Bronchial epithelial cell (primary cell): ENCODE measurements around the gene ACTR3. TPM values are rescaled to one million over a fixed set of nuclear protein-coding genes. Genes with fewer than 3 reads are reported as not detected.

Experiments used
- DNase-seq: peaks from one replicate; pipeline ENCODE4 v3.0.0-alpha.2; 2010; ENCODE audit warnings: low read depth
- FAIRE-seq: peaks from 2 replicates; lab custom pipeline; 2011; peaks lifted over from hg19 to GRCh38; lab: Jason Lieb, UNC
- H3K27me3 ChIP-seq: 2 replicates; pipeline ENCODE4 v1.5.1; 2011; ENCODE audit warnings: low read length; ENCODE audit not compliant: control insufficient read depth, insufficient read depth
- H3K36me3 ChIP-seq: 2 replicates; pipeline ENCODE4 v1.5.1; 2011; ENCODE audit warnings: low read length; ENCODE audit not compliant: control insufficient read depth, insufficient read depth
- H3K4me3 ChIP-seq: 2 replicates; pipeline ENCODE4 v1.5.1; 2011; ENCODE audit warnings: mild to moderate bottlenecking, low read depth, low read length, control low read depth
- CTCF ChIP-seq: IDR thresholded peaks from 2 replicates; pipeline ENCODE4 v1.5.1; 2011; ENCODE audit warnings: mild to moderate bottlenecking, moderate library complexity, low read length, control low read depth, inconsistent platforms; ENCODE audit not compliant: insufficient read depth, severe bottlenecking
- total RNA-seq: library from RNA; depleted of rRNA; stranded (reverse); fragments of >200 nt; gene quantifications from 2 replicates; pipeline ENCODE4 v1.2.1, GENCODE V29; 2014

Gene ACTR3
- total RNA-seq, 1 donor from 2014 or later, result 214 TPM

GRCh38 chr2:113867571-113867970 lies 22.3 kb upstream of the ACTR3 start:
- no peak for DNase-seq
- no peak for FAIRE-seq
- Histone ChIP-seq H3K36me3 (no peaks in the 10 kb centered on the region), H3K27me3 (no peaks in the 10 kb centered on the region), H3K4me3 (no peak overlapping the region)
- TF ChIP-seq CTCF, result no peak

- no peak for FAIRE-seq
- Histone ChIP-seq H3K4me3 (no peak overlapping the region), H3K27me3 (no peaks in the 10 kb centered on the region), H3K36me3 (no peaks in the 10 kb centered on the region)
- no peak for DNase-seq
- TF ChIP-seq CTCF, result no peak
These were observed 20.6 kb upstream of the ACTR3 start for GRCh38 chr2:113869253-113869652.

GRCh38 chr2:113872201-113872600 lies 17.7 kb upstream of the ACTR3 start:
- TF ChIP-seq CTCF, result no peak
- DNase-seq (no peak), FAIRE-seq (no peak)
- Histone ChIP-seq H3K4me3 (no peak overlapping the region), H3K36me3 (no peaks in the 10 kb centered on the region), H3K27me3 (no peaks in the 10 kb centered on the region)

GRCh38 chr2:113873867-113874266 lies 16.0 kb upstream of the ACTR3 start:
- no peak for FAIRE-seq
- no peak for DNase-seq
- TF ChIP-seq CTCF, result no peak
- Histone ChIP-seq H3K4me3 (no peak overlapping the region), H3K36me3 (no peaks in the 10 kb centered on the region), H3K27me3 (no peaks in the 10 kb centered on the region)

GRCh38 chr2:113875135-113875534 lies 14.8 kb upstream of the ACTR3 start:
- FAIRE-seq, result no peak
- H3K27me3 ChIP-seq, result no peaks in the 10 kb centered on the region
- H3K4me3 ChIP-seq, result no peak overlapping the region
- DNase-seq, result no peak
- TF ChIP-seq CTCF, result no peak
- H3K36me3 ChIP-seq, result no peaks in the 10 kb centered on the region
